ENCODE measurements around the gene MANSC4.

MANSC4 gene

DNA sequence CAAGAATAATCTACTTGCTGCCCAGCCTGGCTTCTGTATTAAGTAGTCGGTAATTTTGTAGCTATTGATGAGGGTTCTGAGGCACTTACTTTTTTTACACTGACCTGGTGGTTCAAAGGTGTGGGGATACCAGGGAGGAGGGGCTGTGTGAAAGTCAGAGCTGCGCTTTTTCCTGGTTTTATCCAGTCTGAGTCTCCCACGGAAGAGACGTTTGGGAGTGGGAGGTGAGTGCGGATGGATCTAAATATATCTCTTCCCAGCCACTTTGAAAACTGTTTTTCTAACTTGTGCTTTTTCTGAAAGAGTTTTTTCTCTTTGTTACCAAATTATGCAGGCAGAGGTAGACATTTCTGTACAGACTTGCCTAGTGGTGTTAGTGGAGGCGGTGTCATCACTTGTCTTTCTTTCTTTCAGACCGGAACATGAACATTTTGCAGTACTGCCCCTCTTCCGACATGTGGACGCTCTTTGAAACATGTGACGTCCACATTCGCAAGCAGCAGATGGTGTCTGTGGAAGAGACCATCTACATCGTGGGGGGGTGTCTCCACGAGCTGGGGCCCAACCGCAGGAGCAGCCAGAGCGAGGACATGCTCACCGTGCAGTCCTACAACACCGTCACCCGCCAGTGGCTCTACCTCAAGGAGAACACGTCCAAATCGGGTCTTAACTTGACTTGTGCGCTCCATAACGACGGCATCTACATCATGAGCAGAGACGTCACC lies 17.4 kb upstream of the MANSC4 start:
- no peak for DNase-seq

DNA sequence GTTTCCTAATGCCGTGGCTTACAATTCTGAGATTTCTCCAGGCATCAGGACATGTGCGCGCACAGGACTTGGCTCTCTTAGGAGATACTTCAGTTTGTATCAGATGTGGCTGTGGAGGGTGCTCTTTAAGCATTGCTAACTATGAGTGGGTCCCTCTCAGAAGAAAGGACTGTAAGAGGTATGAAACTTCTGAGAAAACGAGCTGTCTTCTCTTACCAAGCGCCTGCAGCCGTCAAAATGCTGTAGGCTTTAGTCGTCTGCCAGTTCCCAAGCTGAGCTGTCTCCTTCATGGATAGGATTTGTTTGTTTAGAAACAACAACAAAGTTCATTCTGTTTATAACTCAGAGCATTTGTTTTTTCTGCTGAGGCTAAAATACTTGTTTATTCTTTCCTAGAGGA lies 16.1 kb upstream of the MANSC4 start:
- no peak for DNase-seq

DNA sequence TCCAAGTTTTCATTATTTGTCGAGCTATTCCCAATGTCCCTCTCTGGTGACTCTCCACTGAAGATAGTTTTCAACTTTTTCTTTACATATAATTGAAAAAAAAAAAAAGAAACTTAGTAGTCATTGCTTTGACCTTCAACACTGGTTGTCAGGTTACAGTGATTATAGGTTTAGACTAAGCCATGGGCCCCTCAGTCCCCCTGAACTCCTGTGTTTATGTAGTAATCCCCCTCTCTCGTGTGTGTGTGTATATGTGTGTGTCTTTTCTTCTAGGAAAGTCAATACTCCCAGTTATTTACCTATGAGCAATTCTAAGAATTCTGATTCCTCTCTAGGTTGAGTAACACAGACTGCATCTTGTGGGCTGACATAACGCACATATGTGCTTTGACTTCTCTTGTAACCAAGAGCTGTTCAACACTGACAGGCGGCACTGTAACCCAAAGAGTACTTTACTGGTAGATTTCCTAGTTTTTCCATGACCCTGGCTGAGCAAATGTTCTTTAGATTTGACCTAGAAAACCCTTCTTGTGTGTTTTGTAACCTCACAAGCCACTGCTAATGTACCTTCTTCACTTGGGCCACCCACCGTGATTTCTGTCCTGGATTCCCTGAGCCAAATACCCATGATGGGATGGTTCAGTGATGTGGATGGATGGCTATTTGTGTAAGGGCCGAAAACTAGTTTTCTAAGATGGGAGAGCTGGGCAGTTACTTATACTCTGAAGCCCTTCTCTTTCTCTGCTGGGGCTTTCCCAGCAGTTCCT lies 15.0 kb upstream of the MANSC4 start:
- no peak for DNase-seq

DNA sequence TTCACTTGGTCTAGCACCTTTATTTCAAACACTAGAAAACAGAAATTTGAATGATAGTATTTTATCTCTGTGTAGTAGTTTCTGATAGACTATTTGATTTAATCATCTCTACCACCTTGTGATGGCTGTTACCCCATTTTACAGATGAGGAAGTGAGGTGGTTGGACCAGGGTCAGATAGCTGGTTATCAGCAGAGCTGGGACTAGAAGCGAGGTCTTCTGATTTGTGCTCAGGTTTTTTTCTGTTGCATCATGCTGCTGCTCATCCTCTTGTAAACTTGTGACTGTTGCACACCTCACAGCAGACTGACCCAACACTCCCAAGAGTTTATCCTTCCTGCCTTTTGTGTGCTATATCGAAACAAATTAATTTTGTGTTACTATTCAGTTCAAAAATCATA lies 10.1 kb upstream of the MANSC4 start:
- no peak for DNase-seq

DNA sequence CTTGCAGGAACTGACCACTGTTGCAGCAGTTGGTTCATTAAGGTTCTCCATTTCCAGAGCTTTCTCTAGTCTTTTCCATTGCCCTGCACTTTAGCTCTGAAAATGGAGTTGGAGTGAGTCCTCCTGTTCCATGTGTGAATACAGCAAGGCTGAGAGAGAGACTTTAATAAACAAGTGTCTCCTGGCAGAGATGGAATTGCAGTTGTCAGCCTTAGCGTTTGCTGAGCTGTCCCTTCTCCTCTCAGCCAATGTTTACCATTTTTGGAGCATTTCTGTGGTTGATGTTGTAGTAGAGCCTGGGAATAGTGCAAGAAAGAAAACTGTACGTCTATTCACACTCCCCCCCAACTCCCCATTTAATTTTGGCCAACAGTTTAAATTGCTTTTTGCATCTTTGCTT lies 7.5 kb upstream of the MANSC4 start:
- DNase-seq = no peak

DNA sequence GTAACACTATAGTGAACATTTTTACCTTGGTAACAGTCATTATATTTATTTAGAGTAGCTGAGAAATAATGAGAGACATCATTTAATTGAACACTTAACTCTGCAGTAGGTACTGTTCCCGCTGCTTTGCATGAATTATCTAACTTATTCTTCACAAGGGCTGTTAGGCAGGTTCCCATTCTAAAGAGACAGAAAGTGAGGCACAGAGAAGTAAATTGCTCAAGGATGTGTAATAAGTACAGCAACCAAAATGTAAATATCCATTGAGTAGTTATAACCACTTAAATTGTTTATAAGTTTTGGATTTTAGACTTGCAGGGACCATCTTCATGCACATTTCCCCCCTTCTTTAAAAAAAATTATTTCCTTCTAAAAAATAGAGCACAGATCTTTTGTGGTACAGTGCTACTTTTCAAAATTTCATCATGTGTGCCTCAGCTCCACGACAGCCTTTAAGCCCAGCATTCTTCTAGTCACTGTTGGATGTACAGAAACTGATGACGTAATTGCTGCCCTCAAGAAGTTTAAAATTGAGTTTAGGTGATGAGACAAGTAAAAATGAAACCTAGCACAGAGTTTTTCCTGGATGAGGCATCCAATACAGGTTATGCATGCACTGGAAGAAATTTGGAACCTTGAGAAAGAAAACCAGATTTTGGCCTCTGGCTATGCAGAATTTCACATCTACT lies 6.0 kb upstream of the MANSC4 start:
- DNase-seq = peak; percentile 73 to 85

DNA sequence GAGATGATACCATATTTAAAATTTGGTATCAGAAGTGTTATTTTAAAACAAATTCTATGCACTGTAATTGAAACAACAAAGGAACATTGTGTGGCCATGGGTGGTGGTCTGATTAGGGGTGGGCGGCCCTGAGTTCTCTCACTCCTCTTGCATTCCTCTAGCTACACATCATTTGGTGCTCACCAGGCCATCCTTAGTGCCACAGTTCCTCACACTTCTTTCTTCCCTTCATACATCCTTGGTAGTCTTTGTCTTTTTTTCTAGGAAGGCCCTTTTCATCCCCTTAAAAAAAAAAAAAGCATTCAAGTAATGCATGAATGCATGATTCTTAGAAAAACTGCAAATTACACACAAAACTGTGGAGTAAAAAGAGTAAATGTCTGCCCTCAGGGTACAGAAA lies 2.4 kb upstream of the MANSC4 start:
- no peak for DNase-seq

DNA sequence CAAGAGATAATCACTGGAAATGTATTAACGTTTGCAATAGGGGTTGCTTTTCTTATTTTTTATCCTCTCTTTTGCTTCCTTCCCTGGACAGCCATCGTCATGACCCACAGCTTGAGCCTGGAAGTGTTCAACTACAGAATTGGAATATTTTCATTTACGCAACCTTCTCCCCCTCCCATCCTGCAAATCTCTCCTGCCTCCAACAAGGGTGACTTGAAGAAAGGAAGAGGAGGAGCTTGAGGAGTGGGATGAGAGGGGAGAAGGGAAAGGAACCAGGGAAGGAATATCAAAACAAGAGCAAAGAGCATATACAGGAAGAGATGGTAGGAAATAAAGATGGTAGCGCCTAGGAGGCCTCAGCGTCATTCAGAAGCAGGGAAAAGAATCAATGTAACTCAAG lies 1.6 kb upstream of the MANSC4 start:
- no peak for DNase-seq

DNA sequence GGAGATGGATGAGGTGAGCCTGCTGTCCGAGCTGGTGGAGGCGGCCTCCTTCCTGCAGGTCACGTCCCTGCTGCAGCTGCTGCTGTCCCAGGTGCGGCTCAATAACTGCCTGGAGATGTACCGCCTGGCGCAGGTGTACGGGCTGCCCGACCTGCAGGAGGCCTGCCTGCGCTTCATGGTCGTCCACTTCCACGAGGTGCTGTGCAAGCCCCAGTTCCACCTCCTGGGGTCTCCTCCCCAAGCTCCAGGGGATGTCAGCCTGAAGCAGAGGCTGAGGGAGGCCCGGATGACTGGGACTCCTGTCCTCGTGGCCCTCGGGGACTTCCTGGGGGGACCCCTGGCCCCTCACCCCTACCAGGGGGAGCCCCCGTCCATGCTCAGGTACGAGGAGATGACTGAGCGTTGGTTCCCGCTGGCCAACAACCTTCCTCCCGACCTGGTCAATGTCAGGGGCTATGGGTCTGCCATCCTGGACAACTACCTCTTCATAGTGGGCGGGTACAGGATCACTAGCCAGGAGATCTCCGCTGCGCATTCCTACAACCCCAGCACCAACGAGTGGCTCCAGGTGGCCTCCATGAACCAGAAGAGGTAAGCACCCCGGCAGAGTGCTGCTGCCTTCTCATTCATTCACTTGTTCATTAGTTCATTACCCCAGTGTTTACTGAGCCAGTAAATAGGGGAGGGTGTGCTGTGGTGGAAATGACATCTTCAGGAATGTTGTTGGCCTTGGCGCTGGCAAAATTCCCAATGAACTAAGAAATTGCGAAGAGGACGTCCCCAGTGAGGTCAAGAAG lies 774 bp upstream of the MANSC4 start:
- no peak for DNase-seq

DNA sequence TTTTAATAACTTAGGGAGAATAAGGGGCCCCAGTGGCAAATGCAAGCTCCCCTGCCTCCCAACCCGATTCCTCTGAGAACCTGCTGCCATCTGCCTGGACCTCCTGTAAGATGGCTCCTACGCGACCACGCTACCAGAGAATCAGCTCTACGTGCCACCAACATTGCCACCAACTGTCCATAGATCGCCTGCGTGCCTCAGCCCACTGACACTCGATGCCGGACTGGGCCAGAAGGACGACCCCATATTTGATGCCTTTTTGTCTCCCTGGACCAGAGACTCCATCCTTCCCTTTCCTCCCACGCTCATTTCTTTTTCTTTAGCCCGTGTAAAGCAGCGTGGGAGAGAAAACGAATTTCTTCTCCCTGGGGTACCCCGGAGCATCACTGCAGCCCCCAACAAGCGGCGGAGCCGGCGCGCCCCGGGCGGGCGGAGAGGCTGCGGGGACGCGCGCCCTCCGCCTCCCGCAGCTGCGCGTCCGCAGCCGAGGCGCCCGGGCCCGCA lies 568 bp downstream of the MANSC4 start:
- no peak for DNase-seq

DNA sequence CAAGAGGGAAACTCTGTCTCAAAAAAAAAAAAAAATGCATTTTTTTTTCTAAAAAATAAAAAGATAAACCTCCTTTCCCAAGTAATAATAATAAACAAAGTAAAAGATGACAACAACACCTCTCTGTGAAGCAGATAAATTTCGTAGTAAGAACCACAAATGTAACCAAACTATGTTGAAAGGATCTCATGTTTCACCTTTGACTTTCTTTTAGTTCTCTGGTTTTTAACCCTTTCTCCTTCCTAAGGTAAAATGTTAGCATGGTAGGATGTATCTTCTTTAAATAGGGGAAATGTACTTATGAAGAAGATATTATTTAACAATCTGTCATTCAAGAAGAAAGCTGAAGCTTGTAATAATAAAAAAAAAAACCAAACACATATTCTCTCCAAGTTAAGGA lies 1.8 kb downstream of the MANSC4 start:
- no peak for DNase-seq

DNA sequence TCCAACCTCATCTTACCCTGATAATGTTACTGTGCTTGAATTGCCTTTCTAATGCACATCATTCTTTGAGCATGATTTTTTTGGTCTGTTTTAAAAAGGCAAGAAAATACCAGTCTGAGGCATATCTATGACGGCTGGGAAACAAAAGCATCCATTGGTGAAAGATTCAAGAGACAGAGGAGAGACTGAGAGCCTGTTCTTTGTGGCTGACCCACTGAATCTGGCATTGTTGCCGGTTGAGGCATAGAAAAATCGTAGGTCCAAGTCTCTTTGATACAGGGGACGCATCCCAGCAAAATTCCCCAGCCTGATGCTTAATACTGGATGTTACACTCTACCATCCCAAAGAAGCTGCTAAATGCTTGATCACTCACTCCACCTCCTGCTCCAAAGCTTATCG lies 2.9 kb downstream of the MANSC4 start:
- DNase-seq = no peak

DNA sequence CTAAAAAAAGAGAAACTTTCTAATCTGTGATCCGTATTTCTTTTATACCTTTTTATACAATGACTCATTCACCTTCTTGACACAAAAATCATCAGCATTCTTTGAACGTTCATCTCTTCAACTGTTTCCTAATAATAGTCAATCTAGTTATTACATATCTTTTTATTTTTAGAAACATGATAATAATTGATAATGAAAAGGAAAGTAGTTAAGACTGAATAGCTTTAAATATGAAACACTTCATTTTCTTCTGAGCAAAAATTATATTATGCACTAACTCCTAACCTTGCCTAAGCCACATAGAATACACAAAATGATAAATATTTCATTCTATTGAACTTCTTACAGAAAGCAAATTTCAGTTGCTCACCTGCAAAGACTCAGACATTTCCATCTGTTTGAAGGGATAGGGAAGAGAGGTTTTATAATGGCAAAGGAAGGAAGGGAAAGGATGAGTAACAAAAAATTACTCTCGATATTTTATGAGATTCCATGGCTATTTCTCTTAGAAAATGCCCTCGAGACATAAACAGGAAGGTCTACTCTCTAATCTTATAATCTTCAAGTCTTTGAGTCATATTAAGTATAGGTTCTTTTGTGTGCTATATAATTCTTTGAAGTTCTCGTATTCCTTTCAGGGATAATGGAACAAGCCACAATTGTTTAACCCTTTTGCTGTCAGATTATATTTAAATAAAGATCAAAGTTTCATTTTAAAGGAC lies 7.5 kb downstream of the MANSC4 start:
- DNase-seq = no peak

DNA sequence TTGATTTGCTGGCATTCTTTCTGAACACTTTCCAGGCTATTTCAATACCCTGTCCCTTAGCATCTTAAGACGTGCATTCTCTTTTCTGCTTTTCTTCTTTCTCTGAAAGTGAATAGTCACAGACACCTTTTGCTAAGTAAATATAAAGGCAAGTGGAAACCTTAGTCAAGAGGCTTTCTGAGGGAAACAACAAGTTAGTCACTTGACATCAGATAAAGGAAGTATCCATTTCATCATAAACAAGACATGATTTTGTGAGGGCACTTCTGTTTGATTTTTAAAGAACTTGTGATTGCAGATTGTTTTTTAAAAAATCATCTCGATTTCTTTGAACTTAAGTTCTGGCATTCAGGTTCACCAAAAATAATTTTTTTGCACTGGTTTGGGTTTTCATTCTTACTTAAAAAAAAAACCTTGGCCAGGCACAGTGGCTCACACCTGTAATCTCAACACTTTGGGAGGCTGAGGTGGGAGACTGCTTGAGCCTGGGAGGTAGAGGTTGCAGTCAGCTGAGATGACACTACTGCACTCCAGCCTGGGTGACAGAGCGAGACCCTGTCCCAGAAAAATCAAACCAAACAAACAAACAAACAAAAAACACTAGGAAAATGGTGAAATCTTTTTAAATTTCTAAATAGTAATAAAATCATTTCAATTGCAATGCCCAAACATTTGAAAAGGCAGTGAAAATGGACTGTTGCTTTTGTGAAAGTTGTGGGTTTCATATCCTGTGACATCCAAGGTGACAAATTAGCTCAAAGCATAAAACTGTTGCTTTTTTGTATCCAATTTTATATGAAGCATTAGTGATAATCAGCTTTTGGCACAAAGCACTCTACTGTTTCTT lies 8.3 kb downstream of the MANSC4 start:
- peak in 1 of 2 experiments; percentile 8 for DNase-seq

DNA sequence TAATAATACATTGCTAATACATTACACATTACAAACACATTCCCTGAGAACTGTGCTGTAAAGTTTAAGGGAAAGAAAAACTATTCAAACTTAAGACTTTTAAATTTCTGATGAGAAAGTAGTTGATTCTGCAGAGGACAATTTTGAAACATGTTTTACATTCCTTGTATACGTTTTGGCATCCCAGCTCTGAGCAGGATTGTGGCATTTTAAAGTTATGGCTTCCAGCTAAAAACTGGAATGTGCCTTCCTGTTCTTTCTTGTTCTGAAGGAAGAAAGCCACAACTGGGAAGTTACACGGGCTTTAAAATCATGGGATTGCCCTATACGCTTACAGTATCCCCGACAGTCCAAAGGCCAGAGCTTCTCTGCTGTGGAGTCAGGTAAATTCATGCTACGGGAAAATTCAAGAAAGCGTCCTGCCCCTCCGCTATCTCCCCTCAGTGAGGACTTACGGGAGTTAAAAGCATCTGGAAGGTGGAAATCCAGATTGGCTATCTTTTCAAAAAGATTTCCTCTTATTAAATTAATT lies 10.8 kb downstream of the MANSC4 start:
- no peak for DNase-seq

DNA sequence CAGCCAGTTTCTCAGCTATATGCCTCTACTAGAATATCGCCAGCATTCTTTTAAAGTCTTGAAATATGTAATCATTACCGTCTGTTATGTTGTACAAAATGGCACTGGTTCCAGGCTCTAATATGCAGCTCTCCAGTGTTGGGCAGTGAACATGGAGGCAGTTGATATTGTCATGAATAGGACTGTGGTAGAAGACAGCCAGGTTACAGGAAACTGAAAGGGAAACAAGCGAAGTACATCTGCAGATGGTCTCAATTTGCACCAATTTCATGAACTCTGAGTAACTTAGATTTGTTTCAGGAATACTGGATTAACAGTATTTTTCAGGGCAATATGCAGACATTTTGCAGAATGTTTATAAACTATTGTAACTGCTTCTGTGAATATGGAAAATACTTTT lies 13.4 kb downstream of the MANSC4 start:
- DNase-seq = no peak

DNA sequence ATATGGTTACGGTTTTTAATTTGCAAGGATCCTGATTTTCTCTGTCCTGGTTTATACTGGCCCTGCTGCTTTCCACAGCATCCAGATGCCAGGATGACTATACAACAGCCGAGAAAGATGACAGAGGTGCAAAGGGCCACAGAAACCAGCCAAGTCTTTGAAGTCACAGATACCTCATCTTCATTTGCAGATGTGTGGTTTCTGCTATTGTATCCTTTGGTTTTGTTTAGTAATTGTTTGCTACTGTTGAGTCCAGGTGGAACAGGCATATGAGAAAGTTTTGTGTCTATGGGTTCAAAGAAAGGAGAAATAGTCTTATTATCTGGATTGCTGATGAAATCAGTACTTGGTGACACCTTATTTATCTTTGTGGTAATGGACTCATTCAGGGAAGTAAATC lies 17.3 kb downstream of the MANSC4 start:
- no peak for DNase-seq

DNA sequence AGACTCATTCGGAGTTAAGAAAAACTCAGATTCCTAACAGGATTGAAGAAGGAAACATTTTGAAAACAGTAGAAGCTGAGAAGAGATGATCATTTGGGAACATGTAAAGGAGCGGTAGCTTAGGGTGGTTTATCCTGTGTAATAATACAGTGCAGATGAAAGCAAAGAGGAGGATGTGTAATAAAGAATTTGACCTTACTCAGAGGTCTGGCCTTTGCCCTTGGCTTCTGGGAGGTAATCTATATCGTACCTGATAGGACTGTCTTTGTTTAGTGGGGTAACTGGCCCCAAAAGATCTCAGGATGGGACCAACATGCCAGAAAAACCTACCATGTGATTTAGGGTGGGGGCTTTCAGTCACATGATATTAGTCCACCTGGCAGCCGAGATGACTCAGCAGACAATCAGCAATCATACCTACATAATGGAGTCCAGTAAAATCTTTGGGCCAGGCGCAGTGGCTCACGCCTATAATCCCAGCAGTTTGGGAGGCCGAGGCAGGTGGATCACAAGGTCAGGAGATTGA lies 23.3 kb downstream of the MANSC4 start:
- no peak for DNase-seq

DNA sequence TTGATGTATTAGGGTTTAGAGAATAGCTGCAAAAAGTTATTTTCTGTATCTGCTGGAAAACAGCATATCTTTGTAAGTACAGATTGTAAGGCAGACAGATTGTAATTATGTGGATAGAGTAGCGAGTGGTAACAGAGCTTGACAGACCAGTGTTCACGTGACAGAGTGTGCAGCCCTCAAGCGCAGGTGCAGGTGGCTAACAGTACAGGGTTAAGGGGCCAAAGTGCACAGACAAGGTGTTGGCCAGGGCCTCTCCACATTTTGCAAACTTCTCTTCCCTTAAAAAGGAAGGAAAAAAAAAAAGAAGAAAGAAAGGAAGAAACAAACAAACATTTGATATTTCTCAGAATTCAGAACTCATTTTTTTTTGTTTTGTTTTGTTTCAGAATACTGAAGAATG lies 25.2 kb downstream of the MANSC4 start:
- DNase-seq = no peak

DNA sequence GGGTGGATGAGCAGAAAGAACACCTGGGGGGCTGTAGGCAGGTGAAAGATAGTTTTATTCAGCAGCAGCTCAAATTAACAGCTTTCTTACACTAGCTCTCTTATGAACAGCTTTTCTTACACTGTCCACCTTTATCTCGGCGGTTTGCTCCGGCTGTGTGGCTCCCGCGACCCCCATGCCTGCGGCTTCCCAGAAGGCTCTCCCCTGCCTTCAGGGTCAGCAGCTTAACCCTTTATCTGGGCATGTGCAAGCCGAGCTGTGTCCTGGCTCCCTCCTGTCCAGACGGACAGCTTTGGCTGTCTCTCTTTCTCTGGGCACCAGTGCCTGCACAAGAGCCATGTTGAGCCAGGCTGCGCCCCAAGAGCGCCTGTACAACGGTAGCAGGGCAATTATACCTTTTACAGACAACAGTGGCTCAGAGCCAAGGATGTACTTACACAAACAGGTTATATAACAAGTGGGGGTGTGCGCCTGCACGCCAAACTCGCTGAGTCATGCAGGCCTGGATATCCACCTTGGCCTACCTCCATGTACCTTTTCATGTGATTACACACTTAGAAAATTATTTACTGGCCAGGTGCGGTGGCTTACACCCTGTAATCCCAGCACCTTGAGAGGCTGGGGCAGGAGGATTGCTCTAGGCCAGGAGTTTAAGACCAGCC lies 28.5 kb downstream of the MANSC4 start:
- no peak for DNase-seq

All from AML-193 (cell line).